NCI-H2227 (cell line): Measurements from ENCODE around the gene HS6ST3.

Experiments used
- DNase-seq: peaks from one replicate; lab custom pipeline; 2025; ENCODE audit not compliant: unreplicated experiment; lab: John Stamatoyannopoulos, UW

Gene HS6ST3

GRCh38 chr13:96532804-96533203 is 442.9 kb downstream of the HS6ST3 start:
- no peak for DNase-seq

GRCh38 chr13:96533408-96533807 is 443.5 kb downstream of the HS6ST3 start:
- DNase-seq = no peak

- DNase-seq = no peak
Measured at GRCh38 chr13:96539791-96540190, 449.9 kb downstream of the HS6ST3 start.

- DNase-seq = no peak
Measured at GRCh38 chr13:96540670-96541069, 450.8 kb downstream of the HS6ST3 start.

- no peak for DNase-seq
Measured at GRCh38 chr13:96542986-96543385, 453.1 kb downstream of the HS6ST3 start.

GRCh38 chr13:96544957-96545356 is 455.1 kb downstream of the HS6ST3 start:
- no peak for DNase-seq

- no peak for DNase-seq
Measured at GRCh38 chr13:96546463-96546862, 456.6 kb downstream of the HS6ST3 start.

GRCh38 chr13:96551546-96551945 is 461.6 kb downstream of the HS6ST3 start:
- no peak for DNase-seq

- no peak for DNase-seq
Measured at GRCh38 chr13:96552559-96552958, 462.7 kb downstream of the HS6ST3 start.

GRCh38 chr13:96553796-96554195 is 463.9 kb downstream of the HS6ST3 start:
- no peak for DNase-seq

- no peak for DNase-seq
Measured at GRCh38 chr13:96573563-96573962, 483.7 kb downstream of the HS6ST3 start.

- DNase-seq = no peak
Measured at GRCh38 chr13:96575423-96576320, 485.8 kb downstream of the HS6ST3 start.

- DNase-seq = no peak
Measured at GRCh38 chr13:96581741-96582140, 491.8 kb downstream of the HS6ST3 start.

- no peak for DNase-seq
Measured at GRCh38 chr13:96615252-96615651, 525.3 kb downstream of the HS6ST3 start.

- no peak for DNase-seq
Measured at GRCh38 chr13:96617528-96617927, 527.6 kb downstream of the HS6ST3 start.

- DNase-seq = no peak
Measured at GRCh38 chr13:96621634-96622183, 531.8 kb downstream of the HS6ST3 start.

GRCh38 chr13:96629331-96629730 is 539.4 kb downstream of the HS6ST3 start:
- no peak for DNase-seq

GRCh38 chr13:96632536-96633320 is 542.8 kb downstream of the HS6ST3 start:
- DNase-seq = no peak

GRCh38 chr13:96636001-96636709 is 546.2 kb downstream of the HS6ST3 start:
- no peak for DNase-seq

- no peak for DNase-seq
Measured at GRCh38 chr13:96637039-96637438, 547.1 kb downstream of the HS6ST3 start.

GRCh38 chr13:96646101-96646500 is 556.2 kb downstream of the HS6ST3 start:
- DNase-seq = no peak
